Measurements from ENCODE around the gene IARS2.
"Not testable (repeated sequence)": the region's sequence is repeated elsewhere in the genome, so short reads cannot be mapped to it uniquely, and the experiment has no call there.

GRCh38 chr1:220169887-220170286 is 76.0 kb downstream of the IARS2 start:
- not testable (repeated sequence) for TF ChIP-seq CTCF (IDR thresholded peaks at IDR 0.05; ENCODE audit: poor library complexity); EZH2 (IDR thresholded peaks at IDR 0.05; ENCODE audit: borderline replicate concordance); EZH2phosphoT487 (IDR thresholded peaks at IDR 0.05; ENCODE audit: low read depth, severe bottlenecking, unreplicated experiment)

All from hepatocyte (in vitro differentiated cells).